Measurements from ENCODE around the gene PGM1.

DNA sequence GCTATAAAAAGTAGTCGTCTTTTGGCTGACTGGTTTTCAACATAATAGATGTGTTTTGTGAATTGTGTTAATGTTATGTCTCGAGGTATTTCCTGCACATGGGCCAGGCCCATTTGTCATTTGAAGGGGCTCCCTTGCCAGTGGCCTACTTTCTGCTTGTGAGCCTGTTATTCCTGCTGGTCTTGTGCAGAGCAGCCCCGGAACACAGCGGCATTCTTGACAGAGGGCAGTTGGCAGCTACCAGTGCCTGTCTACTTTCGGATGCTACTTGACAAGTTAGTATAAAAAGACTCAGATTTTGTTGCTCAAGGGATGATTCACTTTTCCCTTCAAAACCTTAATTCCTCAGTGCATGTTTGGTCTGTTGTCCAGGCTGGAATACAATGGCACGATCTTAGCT is 28.5 kb downstream of the PGM1 start:
- TF ChIP-seq POLR2AphosphoS5 (IDR thresholded peaks at IDR 0.05; ENCODE audit: low read depth, low read length) (no peak), POLR2A (IDR thresholded peaks at IDR 0.05; ENCODE audit: low read depth, low read length) (no peak), SPI1 (IDR thresholded peaks at IDR 0.05; ENCODE audit: low read depth, low read length) (no peak), PAX5 (IDR thresholded peaks at IDR 0.05; ENCODE audit: insufficient read depth, low read length, severe bottlenecking) (no peak), TAF1 (IDR thresholded peaks at IDR 0.05; ENCODE audit: low read depth, low read length) (no peak), POU2F2 (IDR thresholded peaks at IDR 0.05; ENCODE audit: low read depth, low read length) (no peak)
